Brain microvascular endothelial cell (primary cell): ENCODE results near the gene DPM2.

Experiments
- DNase-seq: peaks from one replicate; pipeline ENCODE4 v3.0.0-alpha.2; 2020
- H3K27ac ChIP-seq: fragments of 250-450 bp; sonication (Bioruptor Pico); 2 replicates; pipeline ENCODE4 v1.5.1; 2020; ENCODE audit warnings: mild to moderate bottlenecking, moderate library complexity
- H3K27me3 ChIP-seq: fragments of 250-450 bp; sonication (Bioruptor Pico); replicated peaks from 2 replicates; pipeline ENCODE4 v1.5.1; 2020; ENCODE audit warnings: mild to moderate bottlenecking
- H3K36me3 ChIP-seq: fragments of 250-450 bp; sonication (Bioruptor Pico); replicated peaks from 2 replicates; pipeline ENCODE4 v1.5.1; 2020; ENCODE audit warnings: mild to moderate bottlenecking
- H3K4me3 ChIP-seq: 2 replicates; pipeline ENCODE4 v1.5.1; 2011; ENCODE audit warnings: low read depth, mild to moderate bottlenecking, control low read depth, low read length, moderate library complexity
- in situ Hi-C: cut with HindIII; loops from 2 replicates; pipeline ENCODE4 v1.10.0; 2017; ENCODE audit warnings: low sequenced_read_pairs, low pct_ligation_motif_present
- TF ChIP-seq, protein P1 (sequence below): IDR thresholded peaks from 2 replicates; pipeline ENCODE4 v1.5.1; 2011; ENCODE audit warnings: low read depth, mild to moderate bottlenecking, moderate library complexity, low read length, control low read depth, inconsistent platforms; ENCODE audit errors: missing control alignments

Gene DPM2

DNA sequence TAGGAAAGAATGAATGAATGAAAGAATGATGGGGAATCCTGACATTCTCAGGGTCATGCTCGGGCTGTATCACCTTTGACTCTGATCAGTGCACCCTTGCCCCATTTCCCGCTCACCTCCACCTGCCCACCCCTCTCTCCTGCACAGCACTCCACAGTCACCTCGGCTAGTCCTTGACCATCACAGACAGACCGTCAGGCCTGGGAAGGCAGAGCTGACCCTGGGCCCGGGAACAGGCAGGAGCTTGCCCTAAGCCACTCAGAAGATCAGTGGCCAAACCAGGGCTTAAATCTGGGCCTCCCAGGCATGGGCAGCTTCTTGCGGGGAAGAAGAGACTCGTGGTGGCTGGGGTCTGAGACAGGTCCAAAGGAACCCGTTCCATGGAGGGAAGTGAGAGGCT is 41.8 kb downstream of the DPM2 start:
- DNase-seq, result no peak
- in situ Hi-C loops, result no loop called here
- Histone ChIP-seq H3K4me3 (no peak overlapping the region), H3K36me3 (peaks cover 49% of the 10 kb centered on the region), H3K27me3 (no peaks in the 10 kb centered on the region), H3K27ac (no peak overlapping the region)
- TF ChIP-seq, protein P1, sequence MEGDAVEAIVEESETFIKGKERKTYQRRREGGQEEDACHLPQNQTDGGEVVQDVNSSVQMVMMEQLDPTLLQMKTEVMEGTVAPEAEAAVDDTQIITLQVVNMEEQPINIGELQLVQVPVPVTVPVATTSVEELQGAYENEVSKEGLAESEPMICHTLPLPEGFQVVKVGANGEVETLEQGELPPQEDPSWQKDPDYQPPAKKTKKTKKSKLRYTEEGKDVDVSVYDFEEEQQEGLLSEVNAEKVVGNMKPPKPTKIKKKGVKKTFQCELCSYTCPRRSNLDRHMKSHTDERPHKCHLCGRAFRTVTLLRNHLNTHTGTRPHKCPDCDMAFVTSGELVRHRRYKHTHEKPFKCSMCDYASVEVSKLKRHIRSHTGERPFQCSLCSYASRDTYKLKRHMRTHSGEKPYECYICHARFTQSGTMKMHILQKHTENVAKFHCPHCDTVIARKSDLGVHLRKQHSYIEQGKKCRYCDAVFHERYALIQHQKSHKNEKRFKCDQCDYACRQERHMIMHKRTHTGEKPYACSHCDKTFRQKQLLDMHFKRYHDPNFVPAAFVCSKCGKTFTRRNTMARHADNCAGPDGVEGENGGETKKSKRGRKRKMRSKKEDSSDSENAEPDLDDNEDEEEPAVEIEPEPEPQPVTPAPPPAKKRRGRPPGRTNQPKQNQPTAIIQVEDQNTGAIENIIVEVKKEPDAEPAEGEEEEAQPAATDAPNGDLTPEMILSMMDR, result no peak

DNA sequence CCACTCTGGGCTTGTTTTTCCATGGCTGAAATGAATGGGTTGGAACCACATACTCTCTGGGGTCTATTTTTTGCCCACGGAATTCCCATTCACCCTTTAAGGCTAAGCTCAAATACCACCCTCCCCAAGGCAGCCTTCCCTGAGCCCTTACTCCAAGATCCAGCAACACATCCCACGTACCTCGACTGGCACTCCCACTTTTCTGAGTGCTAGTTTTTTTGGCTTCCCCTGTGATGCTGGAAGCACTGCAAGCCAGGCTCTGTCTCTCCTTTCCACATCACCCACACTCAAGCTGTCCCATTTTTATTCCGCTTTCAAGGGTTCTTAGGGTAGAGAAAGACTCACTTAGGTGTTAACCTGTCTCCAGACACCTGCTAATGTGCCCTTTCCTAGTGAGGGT is 44.3 kb downstream of the DPM2 start:
- in situ Hi-C loops, result no loop called here
- no peak overlapping the region for H3K4me3 ChIP-seq
- H3K27me3 ChIP-seq, result no peaks in the 10 kb centered on the region
- TF ChIP-seq, protein P1, result no peak
- H3K36me3 ChIP-seq, result peaks cover 64% of the 10 kb centered on the region
- no peak overlapping the region for H3K27ac ChIP-seq
- no peak for DNase-seq

DNA sequence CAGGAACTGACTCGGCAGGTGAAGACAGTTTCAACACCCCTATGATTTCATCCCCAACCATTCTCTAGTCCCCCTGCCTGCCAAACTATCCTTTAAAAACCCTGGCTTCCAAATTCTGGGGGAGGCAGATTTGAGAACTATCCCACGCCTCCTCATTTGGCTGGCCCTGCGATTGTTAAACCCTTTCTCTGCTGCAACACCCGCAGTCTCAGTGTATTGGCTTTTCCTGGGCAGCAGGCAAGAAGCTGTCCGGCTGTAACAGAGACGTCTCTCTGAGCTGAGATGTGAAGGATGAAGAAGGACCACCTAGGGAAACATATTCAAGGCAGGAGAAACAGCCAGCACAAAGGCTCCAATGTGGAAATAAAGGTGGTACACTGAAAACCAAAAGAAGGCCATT is 44.8 kb downstream of the DPM2 start:
- TF ChIP-seq, protein P1, result no peak
- Histone ChIP-seq H3K27me3 (no peaks in the 10 kb centered on the region), H3K27ac (no peak overlapping the region), H3K36me3 (peaks cover 68% of the 10 kb centered on the region), H3K4me3 (no peak overlapping the region)
- in situ Hi-C loops, result no loop called here
- no peak for DNase-seq

DNA sequence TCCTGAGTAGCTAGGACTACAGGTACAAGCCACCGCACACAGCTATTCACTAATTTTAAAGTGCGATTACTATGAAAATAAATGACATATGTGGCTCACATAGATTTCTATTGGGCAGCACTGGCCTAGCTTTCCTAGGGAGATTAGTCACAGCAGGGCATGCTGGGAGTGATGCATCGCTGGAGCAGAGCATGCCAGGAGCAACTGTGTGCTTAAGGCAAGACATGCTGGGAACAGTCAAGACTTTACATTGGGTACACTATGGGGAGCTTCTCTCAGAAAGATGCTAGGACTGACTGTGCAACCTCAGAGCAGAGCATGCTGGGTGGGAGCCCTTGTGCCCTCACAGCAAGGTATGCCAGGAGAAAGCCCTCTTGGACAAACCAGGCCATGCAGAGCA is 47.6 kb downstream of the DPM2 start:
- DNase-seq, result no peak
- no peak overlapping the region for H3K4me3 ChIP-seq
- in situ Hi-C loops, result no loop called here
- TF ChIP-seq, protein P1, result no peak
- H3K36me3 ChIP-seq, result peaks cover 77% of the 10 kb centered on the region
- no peaks in the 10 kb centered on the region for H3K27me3 ChIP-seq
- H3K27ac ChIP-seq, result no peak overlapping the region

DNA sequence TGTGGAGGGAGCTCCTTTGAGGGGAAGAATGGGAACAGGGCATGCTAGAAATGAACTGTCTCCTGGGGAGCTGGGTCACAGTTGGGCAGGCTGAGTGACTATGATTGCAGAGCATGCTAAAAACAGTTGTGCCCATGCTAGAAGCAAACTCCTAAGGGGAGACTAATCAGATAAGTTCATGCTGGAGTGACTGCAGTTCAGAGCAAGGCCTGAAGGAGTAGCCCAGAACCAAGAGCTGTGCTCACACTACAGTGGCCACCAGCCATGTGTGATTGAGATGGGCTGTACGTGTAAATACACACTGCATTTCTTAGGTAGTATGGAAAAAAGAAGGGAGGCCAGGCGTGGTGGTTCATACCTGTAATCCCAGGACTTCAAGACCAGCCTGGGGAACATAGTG is 49.9 kb downstream of the DPM2 start:
- Histone ChIP-seq H3K27me3 (no peaks in the 10 kb centered on the region), H3K27ac (no peak overlapping the region), H3K4me3 (no peak overlapping the region), H3K36me3 (peaks cover 57% of the 10 kb centered on the region)
- no peak for DNase-seq
- in situ Hi-C loops, result no loop called here
- TF ChIP-seq, protein P1, result peak; percentile 52

DNA sequence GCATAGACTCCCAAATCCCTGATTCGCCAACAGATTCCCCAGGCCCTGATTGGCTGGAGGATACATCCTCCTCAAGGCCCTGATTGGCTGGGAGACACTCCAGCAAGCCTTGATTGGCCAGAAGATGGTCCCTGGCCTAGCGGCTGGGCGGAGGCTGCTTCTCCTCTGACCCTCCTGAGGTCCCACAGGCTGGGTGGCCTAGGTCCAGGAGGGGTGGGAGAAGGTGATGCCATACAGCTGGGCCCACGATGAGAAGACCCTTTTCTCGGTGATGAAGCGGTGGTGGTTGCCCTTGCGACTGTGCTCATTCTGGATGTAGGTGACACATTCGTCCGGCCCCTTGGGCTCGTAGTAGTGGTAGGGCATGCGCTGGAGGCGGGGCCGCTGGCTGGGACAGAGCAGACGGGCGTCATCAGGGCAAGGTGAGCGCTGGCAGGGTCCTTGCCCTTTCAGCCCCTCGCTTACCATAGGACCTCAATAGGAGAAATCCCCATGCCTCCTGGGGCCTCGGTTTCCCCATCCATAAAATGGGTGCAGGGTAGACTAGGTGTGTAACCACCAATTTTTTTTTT is 51.2 kb downstream of the DPM2 start:
- no peak for DNase-seq
- H3K27me3 ChIP-seq, result no peaks in the 10 kb centered on the region
- H3K36me3 ChIP-seq, result peaks cover 48% of the 10 kb centered on the region
- in situ Hi-C loops, result no loop called here
- H3K27ac ChIP-seq, result no peak overlapping the region
- no peak overlapping the region for H3K4me3 ChIP-seq
- TF ChIP-seq, protein P1, result no peak
